NCI-H2081 (cell line): ENCODE data around the gene SUGCT.

Source experiments
- DNase-seq, 2 experiments: peaks; one replicate each; lab custom pipeline; 2025; lab: John Stamatoyannopoulos, UW

The SUGCT gene

DNA sequence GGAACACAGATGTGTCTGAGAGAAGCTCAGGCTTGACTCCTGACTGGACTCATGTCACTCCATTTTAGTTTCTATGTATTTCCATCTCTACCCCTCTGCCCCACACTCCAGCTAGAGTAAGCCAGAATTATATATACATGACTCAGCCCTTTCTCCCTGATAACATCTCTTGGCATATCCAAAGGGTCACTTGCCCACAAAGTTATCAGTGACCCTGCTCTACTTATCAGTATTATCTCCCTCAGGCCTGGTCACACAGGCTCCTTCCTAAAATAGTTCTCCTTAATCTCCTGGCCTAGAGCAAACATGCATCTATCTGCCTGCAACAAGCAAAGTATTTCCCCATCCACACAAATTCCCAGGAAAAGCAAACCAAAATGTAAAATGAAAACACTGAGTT is 598.3 kb downstream of the SUGCT start:
- no peak for DNase-seq

DNA sequence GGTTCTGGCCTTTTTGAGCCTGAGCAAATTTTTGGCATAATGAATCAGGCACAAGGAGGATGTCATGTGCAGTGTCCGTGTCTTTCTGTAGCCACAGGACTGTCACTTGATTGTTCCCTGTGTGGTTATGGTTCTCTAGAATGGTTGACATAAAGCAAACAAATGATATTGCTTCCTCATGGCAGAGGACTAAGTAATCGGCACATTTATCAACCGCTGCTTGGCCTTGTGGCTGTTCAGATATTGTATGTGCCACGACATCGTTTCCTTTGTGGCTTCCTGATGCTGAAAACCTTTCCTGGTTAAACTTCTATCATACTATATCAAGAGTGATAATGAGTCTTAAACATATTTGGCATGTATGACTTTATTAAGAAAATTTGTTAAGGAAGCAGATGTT is 598.8 kb downstream of the SUGCT start:
- DNase-seq: no peak

DNA sequence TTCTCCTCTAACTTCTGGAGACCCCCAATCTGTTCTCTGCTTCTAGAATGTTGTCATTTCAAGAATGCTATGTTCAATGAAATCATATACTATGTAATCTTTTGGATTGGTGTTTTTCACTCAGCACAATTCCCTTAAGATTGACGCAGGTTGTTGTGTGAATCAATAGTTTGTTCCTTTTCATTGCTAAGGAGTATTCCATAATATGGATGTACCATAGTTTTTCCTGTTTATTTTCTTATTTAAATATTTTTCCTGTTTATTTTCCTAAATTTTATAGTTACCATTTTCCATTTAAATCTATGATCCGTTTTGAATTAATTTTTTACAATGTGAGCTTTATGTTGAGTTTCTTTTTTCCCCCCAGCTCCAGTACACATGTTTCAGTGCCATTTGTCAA is 604.5 kb downstream of the SUGCT start:
- DNase-seq: no peak

DNA sequence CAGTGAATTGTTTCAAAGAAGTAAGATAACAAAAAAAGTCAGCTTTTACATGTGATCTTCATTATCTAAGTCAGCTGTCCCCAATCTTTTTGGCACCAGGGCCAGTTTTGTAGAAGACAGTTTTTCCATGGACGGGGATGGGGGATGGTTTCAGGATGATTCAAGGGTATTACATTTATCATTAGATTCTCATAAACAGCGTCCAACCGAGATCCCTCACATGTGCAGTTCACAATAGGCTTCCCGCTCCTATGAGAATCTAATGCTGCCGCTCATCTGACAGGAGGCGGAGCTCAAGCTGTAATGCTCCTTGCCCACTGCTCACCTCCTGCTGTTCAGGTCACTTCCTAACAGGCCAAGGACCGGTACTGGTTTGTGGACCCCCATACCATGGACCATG is 607.5 kb downstream of the SUGCT start:
- DNase-seq: no peak

- DNase-seq: no peak
Observed at GRCh38 chr7:40746841-40747556, 612.2 kb downstream of the SUGCT start.

DNA sequence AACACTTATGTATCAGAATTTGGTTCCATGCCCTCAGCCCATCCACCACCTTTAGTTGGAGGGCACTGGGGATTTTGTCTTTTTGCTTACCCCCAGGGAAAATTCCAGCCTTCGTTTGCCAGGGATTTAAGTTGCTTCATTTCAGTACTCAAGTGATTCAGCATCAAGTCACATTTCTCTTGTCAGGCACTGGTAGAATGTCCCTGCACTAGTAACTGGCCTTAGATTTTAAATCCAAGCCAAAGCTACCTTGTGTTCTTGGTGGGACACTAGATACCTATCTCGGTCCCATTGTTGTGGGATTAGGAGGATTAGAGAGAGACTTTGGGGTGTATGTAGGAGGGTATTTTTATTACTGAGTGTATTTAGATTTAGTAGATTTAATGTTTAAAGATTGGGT is 613.1 kb downstream of the SUGCT start:
- no peak for DNase-seq

GRCh38 chr7:40749877-40750276 is 615.1 kb downstream of the SUGCT start:
- DNase-seq: no peak

DNA sequence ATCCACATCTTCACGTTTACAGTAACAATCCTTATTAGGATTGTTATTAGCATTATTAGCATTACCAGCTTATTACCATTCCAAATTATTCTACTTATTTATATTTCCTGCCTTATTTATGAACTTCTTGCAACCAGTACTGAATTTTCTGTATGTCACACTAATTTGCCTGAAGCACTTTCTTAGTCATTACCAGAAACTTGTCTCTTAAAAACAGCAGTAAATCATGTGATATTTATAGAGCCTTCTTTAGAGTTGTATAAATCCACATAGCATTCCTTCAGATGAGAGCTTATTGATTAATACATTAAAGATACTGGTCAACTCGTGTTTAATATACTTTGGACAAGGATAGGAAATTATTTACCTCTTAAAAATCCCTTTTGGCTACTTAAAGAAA is 618.6 kb downstream of the SUGCT start:
- DNase-seq: no peak

DNA sequence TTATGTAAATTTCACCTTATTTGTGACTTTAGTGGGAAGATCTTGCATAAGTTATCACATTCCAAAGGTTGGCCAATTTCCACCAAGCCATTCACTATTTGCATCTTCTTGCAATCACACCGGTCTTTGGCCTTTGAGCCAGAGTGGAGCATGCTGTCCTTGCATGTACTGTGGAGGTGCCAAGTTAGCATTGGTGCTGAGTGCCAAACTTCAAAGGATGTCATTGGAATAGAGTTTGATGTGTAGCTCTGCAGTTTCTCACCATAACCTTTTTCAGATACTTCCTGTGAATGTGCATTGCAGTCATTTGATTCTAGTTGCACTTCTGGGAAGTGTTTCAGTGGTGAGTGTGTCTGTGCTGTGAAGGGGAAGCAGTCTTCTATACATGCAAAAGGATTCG is 620.6 kb downstream of the SUGCT start:
- DNase-seq: no peak

DNA sequence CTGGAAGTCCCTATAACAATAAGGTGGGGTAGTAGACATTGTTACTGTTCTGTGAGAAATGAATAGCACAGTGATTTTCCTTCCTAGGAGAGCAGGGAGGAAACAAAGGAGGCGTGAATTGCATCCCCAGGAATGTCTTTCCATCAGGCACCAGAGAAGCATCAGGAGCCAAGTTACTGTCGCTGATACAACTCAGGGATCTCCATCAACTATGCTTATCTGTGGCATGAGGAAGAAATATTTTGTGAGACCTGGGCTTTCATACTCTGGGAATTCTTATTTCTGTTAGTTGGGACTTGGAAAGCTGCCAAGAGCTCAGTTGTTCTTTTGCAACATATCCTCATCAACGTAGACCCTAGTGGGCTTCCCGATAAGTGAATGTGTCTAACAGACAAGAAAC is 622.3 kb downstream of the SUGCT start:
- DNase-seq: no peak

- DNase-seq: no peak
Observed at GRCh38 chr7:40758590-40758989, 623.8 kb downstream of the SUGCT start.

DNA sequence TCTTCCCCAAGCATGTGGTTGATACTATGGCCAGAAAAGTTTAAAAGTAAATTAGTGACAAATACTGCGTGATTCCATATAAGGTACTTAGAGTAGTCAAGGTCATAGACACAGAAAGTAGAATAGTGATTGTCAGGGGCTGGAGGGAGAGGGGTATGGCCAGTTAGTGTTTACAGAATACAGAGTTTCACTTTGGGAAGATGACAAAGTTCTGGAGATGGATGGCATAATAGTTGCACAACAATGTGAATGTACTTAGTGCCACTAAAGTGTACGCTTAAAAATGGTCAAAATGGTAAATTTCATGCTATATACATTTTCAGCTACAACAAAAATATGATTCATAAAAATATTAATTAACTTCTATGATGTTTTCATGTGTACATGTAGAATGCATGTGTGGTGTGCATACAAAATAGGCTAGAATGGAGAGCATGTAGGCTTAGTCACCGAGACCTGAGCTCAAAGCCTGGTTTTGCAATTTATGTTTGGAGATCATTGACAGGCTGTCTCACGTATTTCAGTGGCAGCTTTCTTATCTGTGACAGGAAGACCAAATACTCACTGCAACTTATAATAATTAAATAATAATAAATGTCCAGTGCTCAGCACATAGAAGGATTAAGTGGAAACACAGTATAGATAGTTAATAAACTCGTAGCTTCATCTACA is 625.6 kb downstream of the SUGCT start:
- no peak for DNase-seq

DNA sequence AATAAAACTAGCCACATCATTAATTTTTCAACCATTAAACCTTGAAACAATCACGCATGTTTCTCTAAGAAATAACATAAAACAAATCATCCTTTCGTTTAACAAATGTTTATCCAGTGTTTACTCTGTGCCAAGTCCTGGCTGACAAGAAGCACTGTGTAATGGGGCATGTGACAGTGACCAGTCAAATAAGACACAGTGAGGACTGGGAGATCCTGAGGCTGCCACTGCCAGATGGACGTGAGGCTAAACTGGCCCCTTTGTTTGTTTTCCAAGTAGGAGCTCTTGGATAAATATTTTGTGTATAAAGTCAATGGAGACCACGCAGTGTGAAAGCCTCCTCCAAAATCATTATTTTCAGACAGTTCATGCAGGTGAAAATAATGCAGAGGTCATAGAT is 626.2 kb downstream of the SUGCT start:
- no peak for DNase-seq

- DNase-seq: no peak
Observed at GRCh38 chr7:40761762-40762560, 627.2 kb downstream of the SUGCT start.

- DNase-seq: no peak
Observed at GRCh38 chr7:40763319-40764287, 628.8 kb downstream of the SUGCT start.

DNA sequence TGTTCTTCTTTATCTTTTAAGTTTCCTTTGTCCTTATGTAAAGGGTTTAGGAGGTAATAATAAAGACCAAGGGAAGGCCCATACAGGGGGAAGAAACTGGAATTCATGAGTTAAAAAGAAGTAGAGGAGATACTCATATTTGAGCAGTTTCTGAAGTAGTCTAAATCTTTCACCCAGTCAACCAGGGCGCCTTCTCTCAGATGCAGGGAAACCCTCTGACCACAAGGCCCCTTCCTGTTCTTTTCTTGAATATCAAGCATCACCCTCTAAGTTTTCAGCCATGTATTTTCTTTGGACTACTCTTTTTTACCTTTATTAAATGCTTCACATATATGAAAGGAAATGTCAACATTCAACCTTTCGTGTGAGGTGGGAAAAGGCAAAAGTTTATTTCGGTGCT is 630.8 kb downstream of the SUGCT start:
- no peak for DNase-seq

DNA sequence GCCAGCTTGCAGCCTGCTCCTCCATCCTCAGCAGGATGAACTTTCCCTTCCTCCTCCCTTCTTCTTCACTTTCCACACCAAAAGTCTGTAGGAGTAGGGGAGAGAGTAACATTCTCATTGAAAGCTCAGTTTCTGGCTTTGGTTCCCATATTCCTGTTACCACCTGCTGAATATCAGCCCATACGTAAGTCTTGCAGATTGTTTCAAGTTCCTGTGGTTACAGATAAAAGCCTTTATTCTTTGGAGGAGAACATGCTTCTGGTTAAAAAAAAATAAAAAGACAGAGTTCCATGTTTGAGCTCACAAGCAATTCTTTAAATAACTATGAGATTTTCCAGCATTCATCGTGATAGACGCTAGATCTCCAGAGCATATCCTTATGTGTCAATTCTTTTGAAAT is 637.3 kb downstream of the SUGCT start:
- DNase-seq: no peak

DNA sequence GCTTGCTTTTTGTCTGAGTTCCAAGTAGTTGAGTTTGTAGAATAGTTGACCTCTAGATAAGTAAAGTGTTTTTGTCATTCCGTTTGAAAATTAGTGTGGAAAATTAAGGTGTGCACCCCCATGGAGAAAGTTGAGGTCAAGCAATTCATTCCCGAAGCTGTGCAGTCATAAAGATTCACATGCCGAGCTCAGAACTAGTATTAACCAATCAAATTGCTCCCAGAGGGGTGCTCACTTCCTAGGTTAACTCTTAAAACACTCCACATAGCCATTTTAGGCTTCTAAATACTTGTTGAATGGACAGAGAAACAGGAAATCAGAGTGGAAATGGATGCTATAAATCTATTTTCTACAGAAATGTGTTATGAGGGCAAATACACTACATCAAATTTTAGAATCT is 638.9 kb downstream of the SUGCT start:
- no peak for DNase-seq

GRCh38 chr7:40775877-40776276 is 641.1 kb downstream of the SUGCT start:
- no peak for DNase-seq

DNA sequence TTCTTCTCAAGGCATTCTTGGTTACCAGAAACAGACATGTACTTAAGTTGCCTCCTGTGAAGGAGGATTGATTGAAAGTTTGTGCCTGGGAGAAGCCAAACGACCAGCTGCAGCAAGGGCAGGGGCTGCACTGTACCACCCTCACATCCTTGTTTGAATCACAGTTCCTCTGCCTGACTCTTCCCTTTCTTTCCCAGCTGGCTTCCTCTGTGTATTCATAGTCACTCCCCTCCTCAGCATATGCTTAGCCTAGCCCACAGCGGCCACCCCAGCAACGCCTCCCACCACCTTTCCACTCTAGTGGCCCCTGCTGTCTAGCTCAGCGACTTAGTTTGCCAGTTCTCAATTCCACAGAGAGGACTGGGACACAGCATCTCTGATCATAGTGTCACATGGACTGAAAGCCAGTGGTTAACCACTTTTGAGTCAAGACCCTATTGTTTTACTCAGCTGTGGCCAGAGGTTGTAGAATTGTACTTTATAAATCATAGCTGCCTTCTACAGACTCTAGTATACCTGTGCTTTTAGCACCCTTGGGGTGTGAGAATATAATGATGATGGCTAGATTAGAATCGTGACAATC is 643.0 kb downstream of the SUGCT start:
- no peak for DNase-seq

DNA sequence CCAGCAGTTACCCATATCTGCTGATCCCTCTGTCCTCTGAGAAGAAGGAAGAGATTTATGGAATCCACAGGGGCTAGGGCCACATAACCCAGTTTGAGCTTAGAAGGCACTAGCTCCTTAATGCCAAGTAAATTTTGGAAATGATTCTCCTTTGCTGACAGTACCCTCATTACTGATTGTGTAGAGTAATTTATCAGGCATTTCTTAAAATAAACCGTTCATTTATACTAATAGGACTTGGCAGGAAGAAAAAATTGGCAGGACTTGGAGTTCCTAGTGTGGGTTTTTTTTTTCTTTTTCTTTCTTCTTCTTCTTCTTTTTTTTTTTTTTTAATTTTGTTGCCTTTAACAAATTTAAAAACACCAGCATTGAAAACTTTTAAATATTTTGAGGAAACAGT is 645.7 kb downstream of the SUGCT start:
- DNase-seq: no peak

- no peak for DNase-seq
Observed at GRCh38 chr7:40782836-40783235, 648.0 kb downstream of the SUGCT start.
